ENCODE measurements around the gene ORAI3. TPM values are rescaled to one million over a fixed set of nuclear protein-coding genes. Genes with fewer than 3 reads are reported as not detected.

The ORAI3 gene
- total RNA-seq, 4 donors from 2014 or later, result 32.9 to 49.5 (median 40.2) TPM

Small RNAs within 50 kb of the gene (small RNA-seq; reads per million reads assigned to genes)
- not detected for gene AC135048.1

Other genes starting within 250 kb of the ORAI3 start
- gene SRCAP, start 249.9 kb upstream of the ORAI3 start, total RNA-seq, result 10 to 100 TPM; 32.9 to 57.7 (median 50.7) TPM
- gene PHKG2, start 200.6 kb upstream of the ORAI3 start, total RNA-seq, result 10 to 100 TPM; 28.1 to 52.8 (median 42.3) TPM
- 10 to 100 TPM in 3 of 4 donors, 1 to 10 TPM in 1; 9.6 to 24.7 (median 15.5) TPM for gene CFAP119, start 187.0 kb upstream of the ORAI3 start, total RNA-seq
- gene RNF40, start 186.7 kb upstream of the ORAI3 start, total RNA-seq, result 100 to 1,000 TPM; 105 to 147 (median 113) TPM
- 10 to 100 TPM; 14.5 to 26.7 (median 19.0) TPM for gene ZNF629, start 161.9 kb upstream of the ORAI3 start, total RNA-seq
- 10 to 100 TPM; 43.6 to 67.6 (median 47.9) TPM for gene BCL7C, start 55.0 kb upstream of the ORAI3 start, total RNA-seq
- gene CTF1, start 52.5 kb upstream of the ORAI3 start, total RNA-seq, result 1 to 10 TPM; 2.6 to 7.5 (median 5.6) TPM
- gene FBXL19, start 25.5 kb upstream of the ORAI3 start, total RNA-seq, result 10 to 100 TPM; 11.7 to 24.0 (median 14.4) TPM
- 10 to 100 TPM in 2 of 4 donors, 1 to 10 TPM in 2; 7.7 to 11.4 (median 9.2) TPM for gene SETD1A, start 8.7 kb downstream of the ORAI3 start, total RNA-seq
- gene HSD3B7, start 36.1 kb downstream of the ORAI3 start, total RNA-seq, result 10 to 100 TPM in 2 of 4 donors, 1 to 10 TPM in 2; 4.0 to 13.8 (median 10.9) TPM
- under 1 TPM in 2 of 4 donors, not detected in 2; 0.34 to 0.40 TPM for gene STX1B, start 61.6 kb downstream of the ORAI3 start, total RNA-seq
- gene STX4, start 84.5 kb downstream of the ORAI3 start, total RNA-seq, result 10 to 100 TPM; 26.8 to 47.6 (median 39.9) TPM
- gene ZNF668, start 125.2 kb downstream of the ORAI3 start, total RNA-seq, result 10 to 100 TPM in 3 of 4 donors, 1 to 10 TPM in 1; 9.0 to 15.2 (median 11.9) TPM
- gene ZNF646, start 125.4 kb downstream of the ORAI3 start, total RNA-seq, result 10 to 100 TPM; 13.3 to 20.1 (median 17.7) TPM
- gene PRSS53, start 139.9 kb downstream of the ORAI3 start, total RNA-seq, result 1 to 10 TPM in 3 of 4 donors, under 1 TPM in 1; 0.93 to 1.9 (median 1.6) TPM
- 100 to 1,000 TPM in 2 of 4 donors, 10 to 100 TPM in 2; 58.7 to 145 (median 104) TPM for gene VKORC1, start 145.7 kb downstream of the ORAI3 start, total RNA-seq
- 10 to 100 TPM; 30.1 to 52.0 (median 40.5) TPM for gene BCKDK, start 159.3 kb downstream of the ORAI3 start, total RNA-seq
- gene KAT8, start 168.6 kb downstream of the ORAI3 start, total RNA-seq, result 100 to 1,000 TPM in 3 of 4 donors, 10 to 100 TPM in 1; 90.0 to 121 (median 113) TPM
- gene PRSS8, start 186.7 kb downstream of the ORAI3 start, total RNA-seq, result 10 to 100 TPM; 42.1 to 89.9 (median 72.8) TPM
- 1 to 10 TPM; 1.4 to 6.6 (median 3.0) TPM for gene PRSS36, start 201.0 kb downstream of the ORAI3 start, total RNA-seq
- gene FUS, start 231.1 kb downstream of the ORAI3 start, total RNA-seq, result 10 to 100 TPM; 41.7 to 88.5 (median 70.5) TPM

Measured in thyroid gland (tissue), 4 donors.